Activated naive CD8-positive, alpha-beta T cell treated with anti-CD3 and anti-CD28 coated beads, Interleukin-2, amount 50 U/mL, for 16 hours (primary cell): ENCODE data around the gene IFIT1.
A peak's percentile ranks its signal among the peaks of the same experiment; 100 is the strongest.
"Not testable (repeated sequence)": the region's sequence is repeated elsewhere in the genome, so short reads cannot be mapped to it uniquely, and the experiment has no call there.

Source experiments
- DNase-seq: peaks from one replicate; pipeline ENCODE4 v3.0.0-alpha.2; 2020; ENCODE audit warnings: low read depth, low spot score

Gene IFIT1

DNA sequence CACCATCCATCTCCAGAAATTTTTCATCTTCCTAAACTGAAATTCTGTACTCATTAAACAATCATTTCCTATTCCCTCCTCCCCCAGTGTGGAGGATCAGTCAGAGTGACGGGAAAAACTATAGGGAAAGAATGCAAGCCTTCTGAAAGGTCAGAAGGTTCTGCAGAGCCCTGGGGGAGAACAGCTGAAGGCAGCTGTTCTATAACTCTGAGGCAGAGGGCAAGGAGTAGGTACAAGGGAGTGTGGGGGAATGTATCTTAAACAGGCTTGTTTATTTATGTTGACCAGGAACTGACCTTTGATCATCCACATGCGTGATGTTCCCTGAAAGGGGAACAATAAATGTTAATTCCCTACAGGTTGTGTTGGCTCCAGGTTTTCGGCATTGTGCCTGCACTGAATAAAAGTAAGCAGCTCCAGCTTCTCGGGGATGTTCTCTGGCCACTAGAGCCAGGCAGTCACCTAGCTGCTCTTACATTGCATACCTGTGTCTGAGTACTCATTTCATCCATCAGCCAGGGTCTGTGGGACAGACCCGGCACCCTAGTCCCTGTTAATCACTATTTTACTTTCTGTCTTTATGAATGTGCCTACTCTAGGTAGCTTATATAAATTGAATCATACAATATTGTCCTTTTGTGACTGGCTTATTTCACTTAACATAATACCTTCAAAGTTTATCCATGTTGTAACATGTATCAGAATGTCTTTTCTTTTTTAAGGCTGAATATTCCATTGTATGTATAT is 5.8 kb downstream of the IFIT1 start:
- DNase-seq: no peak

DNA sequence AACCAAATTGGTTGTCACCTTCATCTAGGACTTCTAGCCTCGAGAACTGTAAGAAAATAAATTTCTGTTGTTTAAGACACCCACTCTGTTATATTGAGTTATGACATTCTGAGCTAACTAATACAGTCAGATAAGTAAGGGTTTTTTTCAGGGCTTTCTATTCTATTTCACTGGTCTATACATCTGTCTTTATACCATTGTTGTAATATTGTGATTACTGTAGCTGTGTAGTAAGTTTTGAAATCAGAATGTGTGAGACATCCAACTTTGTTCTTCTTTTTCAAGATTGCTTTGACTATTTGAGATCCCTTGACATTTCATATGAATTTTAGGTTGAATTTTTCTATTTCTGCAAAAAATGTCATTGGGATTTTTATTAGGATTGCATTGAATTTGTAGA is 7.5 kb downstream of the IFIT1 start:
- no peak for DNase-seq

DNA sequence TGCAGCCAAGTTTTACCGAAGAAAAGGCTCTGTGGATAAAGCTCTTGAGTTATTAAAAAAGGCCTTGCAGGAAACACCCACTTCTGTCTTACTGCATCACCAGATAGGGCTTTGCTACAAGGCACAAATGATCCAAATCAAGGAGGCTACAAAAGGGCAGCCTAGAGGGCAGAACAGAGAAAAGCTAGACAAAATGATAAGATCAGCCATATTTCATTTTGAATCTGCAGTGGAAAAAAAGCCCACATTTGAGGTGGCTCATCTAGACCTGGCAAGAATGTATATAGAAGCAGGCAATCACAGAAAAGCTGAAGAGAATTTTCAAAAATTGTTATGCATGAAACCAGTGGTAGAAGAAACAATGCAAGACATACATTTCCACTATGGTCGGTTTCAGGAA is 10.6 kb downstream of the IFIT1 start:
- DNase-seq: no peak

DNA sequence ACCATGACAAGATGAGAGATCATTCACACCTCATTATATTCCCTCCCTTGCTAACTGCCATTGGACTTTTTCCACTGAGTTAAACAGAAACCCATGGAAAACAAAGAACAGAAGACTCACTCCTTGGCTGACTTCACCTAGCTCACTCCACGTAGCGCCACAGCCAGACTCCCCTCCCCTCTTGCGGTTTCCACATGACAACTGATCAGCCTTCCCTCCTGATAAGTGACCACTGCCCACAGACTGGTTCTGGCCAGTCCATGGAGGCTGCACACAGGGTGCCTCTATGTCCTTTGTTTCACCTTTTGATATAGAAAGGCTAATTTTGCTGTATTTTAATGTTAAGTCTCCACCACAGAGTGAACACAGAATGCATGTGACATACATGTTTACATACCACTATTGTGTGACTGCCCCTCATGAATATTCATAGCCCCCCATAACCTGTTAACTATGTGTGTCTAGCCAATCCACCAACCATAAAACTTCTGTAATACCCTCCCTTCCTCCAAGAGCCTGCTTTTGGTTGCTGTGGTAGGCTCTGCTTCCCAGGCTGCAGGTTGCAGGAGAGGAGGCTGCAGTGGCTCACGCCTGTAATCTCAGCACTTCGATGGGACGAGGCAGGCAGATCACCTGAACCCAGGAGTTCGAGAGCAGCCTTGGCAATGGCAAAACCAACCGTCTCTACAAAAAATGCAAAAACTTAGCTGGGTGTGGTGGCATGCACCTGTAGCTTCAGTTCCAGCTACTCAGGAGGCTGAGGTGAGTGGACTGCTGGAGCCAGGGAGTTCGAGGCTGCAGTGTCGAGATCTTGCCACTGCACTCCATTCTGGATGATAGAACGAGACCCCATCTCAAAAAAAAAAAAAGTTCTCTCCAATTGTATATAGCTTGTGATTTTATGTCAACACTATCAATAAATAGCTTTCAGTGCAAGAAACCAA is 12.0 kb downstream of the IFIT1 start:
- no peak for DNase-seq

DNA sequence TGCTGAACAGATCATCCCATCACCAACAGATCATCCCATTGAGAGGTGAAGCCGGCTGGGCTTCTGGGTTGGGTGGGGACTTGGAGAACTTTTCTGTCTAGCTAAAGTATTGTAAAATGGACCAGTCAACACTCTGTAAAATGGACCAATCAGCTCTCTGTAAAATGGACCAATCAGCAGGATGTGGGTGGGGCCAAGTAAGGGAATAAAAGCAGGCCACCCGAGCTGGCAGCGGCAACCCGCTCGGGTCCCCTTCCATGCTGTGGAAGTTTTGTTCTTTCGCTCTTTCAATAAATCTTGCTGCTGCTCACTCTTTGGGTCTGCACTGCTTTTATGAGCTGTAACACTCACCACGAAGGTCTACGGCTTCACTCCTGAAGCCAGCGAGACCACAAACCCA is 13.8 kb downstream of the IFIT1 start:
- DNase-seq: not testable (repeated sequence)

DNA sequence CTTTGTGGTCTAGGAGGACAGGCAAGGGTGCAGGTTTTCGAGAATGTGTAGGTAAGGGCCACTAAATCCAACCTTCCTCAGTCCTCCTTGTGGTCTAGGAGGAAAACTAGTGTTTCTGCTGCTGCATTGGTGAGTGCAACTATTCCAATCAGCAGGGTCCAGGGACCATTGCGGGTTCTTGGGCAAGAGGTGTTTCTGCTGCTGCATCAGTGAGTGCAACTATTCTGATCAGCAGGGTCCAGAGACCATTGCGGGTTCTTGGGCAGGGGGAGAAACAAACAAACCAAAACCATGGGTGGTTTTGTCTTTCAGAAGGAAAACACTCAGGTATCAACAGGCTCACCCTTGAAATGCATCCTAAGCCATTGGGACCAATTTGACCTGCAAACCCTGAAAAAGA is 15.4 kb downstream of the IFIT1 start:
- not testable (repeated sequence) for DNase-seq

DNA sequence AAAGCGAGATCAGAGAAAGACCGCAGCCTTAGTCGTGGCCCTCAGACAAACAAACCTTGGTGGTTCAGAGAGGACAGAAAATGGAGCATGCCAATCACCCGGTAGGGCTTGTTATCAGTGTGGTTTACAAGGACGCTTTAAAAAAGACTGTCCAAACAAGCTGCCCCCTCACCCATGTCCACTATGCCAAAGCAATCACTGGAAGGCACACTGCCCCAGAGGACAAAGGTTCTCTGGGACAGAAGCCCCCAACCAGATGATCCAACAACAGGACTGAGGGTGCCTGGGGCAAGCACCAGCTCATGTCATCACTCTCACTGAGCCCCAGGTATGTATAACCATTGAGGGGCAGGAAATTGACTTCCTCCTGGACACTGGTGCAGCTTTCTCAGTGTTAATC is 16.9 kb downstream of the IFIT1 start:
- not testable (repeated sequence) for DNase-seq

DNA sequence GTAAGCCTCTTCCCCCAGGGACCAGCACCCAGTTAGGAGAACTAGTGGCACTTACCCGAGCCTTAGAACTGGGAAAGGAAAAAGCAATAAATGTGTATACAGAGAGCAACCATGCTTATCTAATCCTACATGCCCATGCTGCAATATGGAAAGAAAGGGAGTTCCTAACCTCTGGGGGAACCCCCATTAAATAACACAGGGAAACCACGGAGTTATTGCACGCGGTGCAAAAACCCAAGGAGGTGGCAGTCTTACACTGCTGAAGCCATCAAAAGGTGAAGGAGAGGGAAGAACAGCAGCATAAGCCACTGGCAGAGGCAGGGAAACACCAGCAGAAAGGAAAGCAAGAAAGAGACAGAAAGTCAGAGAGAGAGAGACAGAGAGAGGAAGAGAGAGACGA is 18.1 kb downstream of the IFIT1 start:
- DNase-seq: not testable (repeated sequence)

DNA sequence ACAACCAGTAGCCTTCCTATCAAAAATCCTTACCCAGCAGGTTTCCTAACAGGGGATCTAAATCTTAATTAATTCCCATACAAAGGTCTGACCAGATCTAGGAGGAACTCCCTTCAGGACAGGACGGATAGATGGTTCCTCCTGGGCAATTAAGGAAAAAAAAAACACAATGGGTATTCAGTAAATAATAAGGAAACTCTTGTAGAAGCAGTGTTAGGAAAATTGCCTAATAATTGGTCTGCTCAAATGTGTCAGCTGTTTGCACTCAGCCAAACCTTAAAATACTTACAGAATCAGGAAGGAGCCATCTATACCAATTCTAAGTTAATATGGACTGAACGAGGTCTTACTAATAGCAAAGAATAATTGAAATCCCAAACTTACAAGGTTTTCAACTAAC is 18.7 kb downstream of the IFIT1 start:
- DNase-seq: not testable (repeated sequence)

DNA sequence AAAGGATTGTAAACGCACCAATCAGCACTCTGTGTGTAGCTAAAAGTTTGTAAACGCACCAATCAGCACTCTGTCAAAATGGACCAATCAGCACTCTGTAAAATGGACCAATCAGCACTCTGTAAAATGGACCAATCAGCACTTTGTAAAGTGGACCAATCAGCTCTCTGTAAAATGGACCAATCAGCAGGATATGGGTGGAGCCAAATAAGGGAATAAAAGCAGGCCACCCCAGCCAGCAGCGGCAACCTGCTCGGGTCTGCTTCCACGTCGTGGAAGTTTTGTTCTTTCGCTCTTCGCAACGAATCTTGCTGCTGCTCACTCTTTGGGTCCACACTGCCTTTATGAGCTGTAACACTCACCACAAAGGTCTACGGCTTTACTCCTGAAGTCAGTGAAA is 19.9 kb downstream of the IFIT1 start:
- not testable (repeated sequence) for DNase-seq

DNA sequence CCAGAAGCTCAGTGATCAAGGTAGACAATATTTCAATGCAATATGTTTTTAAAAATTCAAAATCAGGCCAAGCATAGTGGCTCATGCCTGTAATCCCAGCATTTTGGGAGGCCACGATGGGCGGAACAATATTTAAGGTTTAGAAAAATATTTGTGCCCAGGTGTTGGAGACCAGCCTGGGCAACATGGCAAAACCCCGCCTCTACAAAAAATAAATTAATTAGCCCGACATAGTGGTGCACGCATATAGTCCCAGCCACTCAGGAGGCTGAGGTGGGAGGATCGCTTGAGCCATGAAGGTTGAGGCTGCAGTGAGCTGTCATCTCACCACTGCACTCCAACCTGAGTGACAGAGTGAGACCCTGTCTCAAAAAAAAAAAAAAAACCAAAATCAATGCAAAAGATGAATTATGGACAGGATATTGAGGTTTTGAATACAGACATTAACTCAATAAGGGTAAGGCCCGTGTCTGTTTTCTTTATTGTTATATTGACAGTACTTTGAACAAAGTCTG is 21.0 kb downstream of the IFIT1 start:
- no peak for DNase-seq

DNA sequence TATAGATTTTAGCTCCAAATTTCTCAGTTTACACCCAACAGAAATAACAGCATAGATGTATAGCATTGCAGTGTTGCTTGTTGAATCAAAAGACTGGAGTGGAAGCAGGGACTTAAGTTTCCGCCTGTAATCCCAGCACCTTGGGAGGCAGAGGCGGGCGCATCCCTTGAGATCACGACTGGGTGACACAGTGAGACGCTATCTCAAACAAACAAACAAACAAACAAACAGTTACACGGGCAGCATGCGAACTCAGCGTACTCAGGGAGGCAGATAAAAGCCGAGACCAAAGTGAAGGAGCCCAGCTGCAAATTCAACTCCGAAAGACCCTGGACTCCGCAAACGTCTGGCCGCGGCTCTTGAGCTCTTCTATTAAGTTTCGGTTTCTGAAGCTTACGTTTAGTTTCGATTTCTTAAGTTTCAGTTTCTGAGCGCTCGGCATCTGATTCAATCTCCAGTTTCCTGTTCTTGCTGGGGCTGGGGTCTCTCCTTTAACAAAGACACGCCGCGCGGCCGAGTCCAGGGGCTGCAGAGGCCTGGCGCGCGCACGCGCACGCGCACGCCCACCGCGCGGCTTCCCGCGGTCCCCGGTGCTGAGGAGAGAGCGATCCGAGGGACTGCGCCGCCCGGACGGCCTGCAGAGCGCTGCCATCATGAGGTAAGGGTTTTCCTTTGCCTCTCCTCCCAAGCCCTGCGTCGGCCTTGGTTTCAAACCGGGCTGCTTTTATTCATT is 21.9 kb downstream of the IFIT1 start, which contains the start of gene IFIT5:
TSS of gene IFIT5 (plus strand) at position 423 of the 733 bp plus-strand sequence. CDS start at position 654, 231 bp downstream.
- peak; percentile 25 for DNase-seq

DNA sequence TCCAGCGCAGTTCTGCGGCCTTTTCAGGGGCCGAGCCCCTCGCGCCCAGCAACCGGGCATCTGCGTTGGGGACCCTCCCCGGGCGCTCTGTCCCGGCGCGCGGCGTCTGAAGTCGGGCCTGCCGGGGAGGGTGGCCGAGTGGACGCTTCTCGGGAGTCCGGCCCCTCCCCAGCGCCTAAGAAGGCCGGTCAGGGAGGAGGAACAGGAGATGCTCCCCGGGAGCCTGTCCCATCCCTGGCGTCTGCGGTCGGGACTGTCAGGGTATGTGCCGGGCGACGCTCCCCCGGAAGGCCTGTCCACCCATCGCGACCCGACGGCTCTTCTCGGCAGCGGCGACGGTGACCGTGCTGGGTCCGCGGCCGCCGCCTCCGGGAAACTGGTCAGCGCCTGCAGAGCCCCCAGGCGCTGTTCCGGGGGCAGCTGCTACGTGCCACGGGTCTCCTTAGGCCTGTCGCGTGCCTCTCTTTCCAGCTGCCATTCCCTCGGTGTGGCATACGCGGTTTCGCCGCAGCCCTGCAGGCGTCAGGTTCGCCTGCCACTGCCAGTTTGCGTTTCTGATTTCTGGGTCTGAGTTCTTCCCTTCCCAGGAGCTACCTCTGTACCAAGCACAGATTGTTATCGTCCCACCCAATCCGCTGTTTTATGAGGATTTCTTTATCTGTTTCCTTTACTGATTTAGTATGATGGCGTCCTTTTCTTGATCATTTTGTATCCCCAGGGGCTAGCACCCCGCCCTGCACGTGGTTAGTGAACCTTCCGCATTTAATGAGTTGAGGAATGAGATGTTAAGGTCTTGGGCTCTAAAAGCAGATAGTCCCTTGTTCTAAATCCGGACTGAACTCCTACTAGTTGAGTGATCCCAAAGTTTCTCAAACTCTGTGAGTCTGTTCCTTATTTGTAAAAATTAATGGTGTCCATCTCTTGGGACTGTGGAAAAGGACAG is 22.7 kb downstream of the IFIT1 start:
- DNase-seq: no peak

DNA sequence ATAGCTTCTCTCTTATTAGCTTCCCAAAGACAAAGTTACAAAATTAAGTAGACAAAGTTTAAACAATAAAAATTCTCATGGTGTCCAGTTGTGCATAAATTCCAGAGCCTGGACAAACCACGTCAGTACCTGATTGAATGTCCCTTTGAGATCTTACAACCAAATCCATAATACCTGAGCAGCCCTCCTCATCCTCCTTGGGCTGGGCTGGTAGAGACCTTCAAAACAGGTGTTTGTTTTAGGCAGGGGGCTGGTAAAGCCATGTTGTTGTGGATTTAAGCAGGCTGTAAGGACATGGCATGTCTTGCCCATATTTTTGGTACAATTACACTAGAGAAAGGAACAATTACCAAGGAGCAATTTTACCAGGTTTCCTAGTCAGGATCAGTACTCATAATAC is 24.0 kb downstream of the IFIT1 start:
- DNase-seq: no peak

DNA sequence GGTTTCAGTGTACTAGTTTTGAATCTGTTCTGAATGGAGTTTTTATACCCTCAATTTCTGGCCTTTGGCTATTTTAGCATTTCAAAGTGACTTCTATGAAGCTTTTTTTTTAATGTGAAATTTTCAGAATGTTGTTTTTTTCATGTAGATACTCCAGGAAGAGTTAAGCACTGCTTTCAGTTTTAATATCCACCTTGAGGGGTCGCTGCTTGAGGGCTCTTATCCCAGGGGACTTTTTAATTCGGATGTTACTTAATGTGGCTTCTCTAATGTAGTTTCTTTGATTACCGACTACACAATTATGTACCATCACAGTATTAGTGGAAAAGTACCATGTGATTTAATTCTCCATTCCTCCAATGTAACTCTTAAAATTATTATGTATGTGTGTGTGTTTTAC is 27.1 kb downstream of the IFIT1 start:
- no peak for DNase-seq

DNA sequence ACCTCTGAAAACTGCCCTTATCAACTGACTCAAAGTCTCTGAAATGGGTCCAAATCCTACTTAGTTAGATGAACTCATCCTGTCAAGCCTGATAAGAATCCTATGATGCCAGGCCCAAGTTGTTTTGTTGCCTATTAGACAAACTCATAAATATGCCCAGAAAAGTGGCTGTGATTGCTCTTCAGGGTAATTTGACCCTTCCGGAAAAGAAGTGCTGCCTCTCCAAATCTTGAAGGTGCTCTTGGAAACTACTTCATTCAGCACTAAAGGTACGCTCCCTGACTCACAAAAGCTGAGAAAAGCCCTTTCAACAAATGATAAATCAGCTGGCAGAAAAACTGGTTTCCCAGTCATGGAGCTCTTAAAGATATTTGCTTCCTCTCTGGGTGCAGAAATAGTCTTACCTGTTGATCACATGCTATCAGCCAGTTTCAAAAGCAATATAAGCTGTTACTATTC is 28.6 kb downstream of the IFIT1 start:
- DNase-seq: no peak

DNA sequence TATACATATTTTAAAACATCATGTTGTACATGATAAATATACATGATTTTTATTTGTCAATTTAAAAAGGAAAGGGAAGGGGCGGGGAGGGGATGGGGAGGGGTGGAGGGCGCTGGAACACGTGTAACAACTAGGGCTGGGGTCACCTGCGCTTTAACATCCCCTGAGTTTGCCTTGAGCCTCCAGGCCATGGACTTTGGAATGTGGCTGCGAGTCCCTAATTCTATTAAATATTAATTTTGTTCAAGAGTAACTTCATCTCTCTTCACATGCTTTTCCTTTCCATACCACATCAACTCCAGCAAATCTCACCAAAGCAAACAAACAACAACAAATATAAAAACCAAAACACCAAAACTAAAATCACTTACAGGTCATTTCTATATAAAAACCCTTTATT is 32.6 kb downstream of the IFIT1 start:
- DNase-seq: no peak

DNA sequence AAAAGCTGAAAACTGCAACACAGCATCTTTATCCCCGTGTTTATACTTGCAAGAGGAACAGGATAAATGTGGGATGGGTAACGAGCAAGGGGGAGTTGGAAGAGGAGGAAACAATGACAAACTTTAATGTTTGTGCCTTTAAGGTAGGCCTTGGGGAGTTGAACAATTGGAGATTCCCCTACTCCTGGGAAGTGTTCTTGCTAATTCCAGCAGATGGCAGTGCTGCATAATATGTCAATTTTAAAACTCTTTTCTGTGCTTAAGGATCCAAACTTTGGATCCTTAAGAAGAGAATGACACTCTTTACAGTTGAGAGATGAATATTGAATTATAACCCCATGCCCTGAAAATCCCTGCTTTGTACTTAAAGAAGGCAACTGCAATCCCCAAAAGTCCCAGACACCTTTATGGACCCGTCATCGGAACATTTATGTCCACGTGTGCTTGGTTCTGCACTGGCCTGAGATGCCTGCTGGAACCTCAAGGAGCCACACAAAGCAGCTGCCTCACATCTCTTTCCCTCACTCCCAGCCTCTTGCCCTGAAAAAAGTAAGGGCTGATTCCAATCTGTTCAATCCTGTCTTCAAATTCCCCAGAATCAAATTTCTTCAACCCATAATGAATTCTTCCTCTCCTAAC is 33.9 kb downstream of the IFIT1 start:
- no peak for DNase-seq

DNA sequence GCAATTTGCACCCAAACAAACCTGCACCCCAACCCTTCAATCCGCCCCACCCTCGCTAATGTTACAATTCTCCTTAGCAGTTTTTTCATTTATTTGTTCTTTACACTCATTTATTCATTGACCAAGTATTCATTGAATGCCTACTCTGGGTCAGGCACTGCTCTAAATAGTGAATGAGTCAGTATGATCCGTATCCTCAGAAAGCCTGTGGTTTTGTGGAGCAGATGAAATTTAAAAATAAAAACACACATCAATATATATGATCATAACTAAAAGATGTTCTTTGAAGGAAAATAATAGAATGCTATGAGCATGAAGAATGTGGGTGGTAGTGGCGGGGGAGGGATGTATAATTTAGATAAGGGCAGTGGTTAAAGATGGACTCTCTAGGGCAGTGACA is 35.2 kb downstream of the IFIT1 start:
- DNase-seq: no peak

DNA sequence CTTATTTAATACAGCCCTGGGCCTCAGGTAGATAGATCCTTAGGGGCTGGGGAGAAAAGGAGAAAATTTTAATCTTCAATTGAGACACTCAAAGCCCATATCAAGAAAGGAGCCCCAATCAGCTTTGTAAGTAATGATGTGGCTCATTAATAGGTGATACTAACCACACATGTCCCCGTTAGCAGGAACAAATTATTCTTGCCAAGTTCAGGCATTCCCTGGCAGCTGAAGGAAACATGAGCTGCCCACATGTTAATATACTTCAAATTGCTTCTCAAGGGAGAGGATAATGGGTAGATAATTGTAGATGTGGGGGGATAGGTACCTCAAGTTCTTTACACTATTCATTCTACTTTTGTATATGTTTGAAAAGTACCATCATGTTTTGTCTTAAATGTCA is 36.5 kb downstream of the IFIT1 start:
- no peak for DNase-seq
